ENCODE measurements around the gene SCN1A. TPM values are rescaled to one million over a fixed set of nuclear protein-coding genes. Genes with fewer than 3 reads are reported as not detected.

SCN1A gene
- total RNA-seq, 1 donor from 2014 or later: 1.9 TPM

DNA sequence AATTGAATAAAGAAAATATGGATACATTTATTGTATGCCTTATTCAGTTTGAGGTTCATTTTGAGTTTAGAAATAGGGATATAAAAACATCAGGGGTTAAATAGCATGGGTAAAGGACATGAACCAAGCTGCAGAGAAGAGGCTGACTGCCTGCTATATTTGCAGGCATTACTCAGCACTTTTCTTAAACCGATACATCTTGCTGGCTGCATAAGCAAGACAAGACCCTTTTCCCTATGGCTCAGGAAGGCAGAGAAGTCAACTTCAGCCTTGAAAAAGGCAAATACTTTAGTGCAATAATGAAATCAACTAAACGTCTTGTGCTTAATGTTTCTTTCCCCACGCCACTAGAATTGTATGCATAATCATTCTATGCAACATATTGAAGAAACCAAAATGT lies 36.4 kb downstream of the SCN1A start:
- no peak for DNase-seq (ENCODE audit: low spot score in 2 of 2, unreplicated experiment in 2 of 2)
- Mint-ChIP-seq H3K9me3 (no peaks in the 10 kb centered on the region), H3K4me3 (no peak overlapping the region), H3K36me3 (no peaks in the 10 kb centered on the region), H3K27me3 (ENCODE audit: low read depth) (no peaks in the 10 kb centered on the region), H3K4me1 (no peaks in the 10 kb centered on the region), H3K27ac (no peak overlapping the region)
- TF ChIP-seq, protein P1, sequence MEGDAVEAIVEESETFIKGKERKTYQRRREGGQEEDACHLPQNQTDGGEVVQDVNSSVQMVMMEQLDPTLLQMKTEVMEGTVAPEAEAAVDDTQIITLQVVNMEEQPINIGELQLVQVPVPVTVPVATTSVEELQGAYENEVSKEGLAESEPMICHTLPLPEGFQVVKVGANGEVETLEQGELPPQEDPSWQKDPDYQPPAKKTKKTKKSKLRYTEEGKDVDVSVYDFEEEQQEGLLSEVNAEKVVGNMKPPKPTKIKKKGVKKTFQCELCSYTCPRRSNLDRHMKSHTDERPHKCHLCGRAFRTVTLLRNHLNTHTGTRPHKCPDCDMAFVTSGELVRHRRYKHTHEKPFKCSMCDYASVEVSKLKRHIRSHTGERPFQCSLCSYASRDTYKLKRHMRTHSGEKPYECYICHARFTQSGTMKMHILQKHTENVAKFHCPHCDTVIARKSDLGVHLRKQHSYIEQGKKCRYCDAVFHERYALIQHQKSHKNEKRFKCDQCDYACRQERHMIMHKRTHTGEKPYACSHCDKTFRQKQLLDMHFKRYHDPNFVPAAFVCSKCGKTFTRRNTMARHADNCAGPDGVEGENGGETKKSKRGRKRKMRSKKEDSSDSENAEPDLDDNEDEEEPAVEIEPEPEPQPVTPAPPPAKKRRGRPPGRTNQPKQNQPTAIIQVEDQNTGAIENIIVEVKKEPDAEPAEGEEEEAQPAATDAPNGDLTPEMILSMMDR (IDR thresholded peaks at IDR 0.05; ENCODE audit: unreplicated experiment): no peak

DNA sequence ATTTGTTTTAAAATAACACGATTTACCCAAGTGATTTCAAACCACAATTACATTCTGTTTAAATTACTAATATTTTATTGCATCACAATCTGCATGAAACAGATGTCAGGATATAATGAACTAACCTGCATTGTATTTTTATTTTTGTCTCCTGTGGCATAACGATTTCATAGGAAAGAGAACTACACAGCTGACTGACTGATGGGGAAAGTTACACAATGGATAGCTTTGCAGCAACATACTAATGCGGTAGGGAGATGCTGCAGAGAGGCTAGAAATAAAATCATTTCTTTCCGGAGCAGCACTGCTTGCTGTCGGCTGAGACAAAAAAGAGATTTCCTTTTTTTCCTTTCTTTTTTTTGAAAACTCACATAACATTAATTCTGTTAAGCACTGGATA lies 36.9 kb downstream of the SCN1A start:
- DNase-seq (ENCODE audit: low spot score in 2 of 2, unreplicated experiment in 2 of 2): no peak
- no peaks in the 10 kb centered on the region for H3K36me3 Mint-ChIP-seq
- TF ChIP-seq, protein P1 (IDR thresholded peaks at IDR 0.05; ENCODE audit: unreplicated experiment): no peak
- H3K4me1 Mint-ChIP-seq: no peaks in the 10 kb centered on the region
- H3K4me3 Mint-ChIP-seq: no peak overlapping the region
- H3K9me3 Mint-ChIP-seq: no peaks in the 10 kb centered on the region
- no peaks in the 10 kb centered on the region for H3K27me3 Mint-ChIP-seq (ENCODE audit: low read depth)
- H3K27ac Mint-ChIP-seq: no peak overlapping the region

DNA sequence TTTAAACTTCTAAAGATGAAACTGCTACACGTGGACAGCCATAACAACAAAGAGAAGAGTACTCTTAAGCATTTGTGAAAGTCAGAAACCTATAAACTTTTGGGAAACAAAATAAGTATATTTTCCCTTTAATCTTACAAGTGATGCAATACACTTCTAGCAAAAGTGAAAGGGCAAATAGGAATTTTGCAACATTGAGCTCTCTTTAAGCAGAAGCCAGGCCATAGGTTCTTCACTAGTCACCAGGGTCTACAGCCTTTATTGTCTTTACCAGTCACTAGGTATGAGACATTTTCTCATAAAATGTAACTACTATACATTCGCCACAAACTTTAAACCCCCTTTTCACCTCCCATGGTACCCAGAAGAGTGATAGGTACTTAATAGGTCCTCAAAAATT lies 37.5 kb downstream of the SCN1A start:
- Mint-ChIP-seq H3K27me3 (ENCODE audit: low read depth) (no peaks in the 10 kb centered on the region), H3K36me3 (no peaks in the 10 kb centered on the region), H3K27ac (no peak overlapping the region), H3K9me3 (no peaks in the 10 kb centered on the region), H3K4me1 (no peaks in the 10 kb centered on the region), H3K4me3 (no peak overlapping the region)
- DNase-seq (ENCODE audit: low spot score in 2 of 2, unreplicated experiment in 2 of 2): no peak
- TF ChIP-seq, protein P1 (IDR thresholded peaks at IDR 0.05; ENCODE audit: unreplicated experiment): no peak

DNA sequence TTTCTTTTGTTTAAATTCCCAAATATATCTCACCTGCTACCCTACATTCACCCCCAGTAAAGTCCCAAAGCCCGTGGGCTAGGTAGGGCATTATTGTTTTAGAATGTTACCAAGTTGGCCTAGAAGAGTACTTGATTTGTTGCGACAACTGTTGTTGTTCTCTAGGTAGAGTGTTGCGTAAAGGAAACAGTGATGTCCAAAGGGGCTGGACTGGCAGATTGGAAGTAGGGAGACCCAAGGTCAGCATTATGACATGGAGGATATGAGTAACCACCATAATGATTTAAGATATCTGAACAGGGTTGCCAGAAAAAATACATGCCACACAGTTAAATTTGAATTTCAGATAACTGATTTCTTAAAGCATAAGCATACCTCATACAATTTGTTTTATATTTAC lies 39.2 kb downstream of the SCN1A start:
- Mint-ChIP-seq H3K4me1 (no peaks in the 10 kb centered on the region), H3K27me3 (ENCODE audit: low read depth) (no peaks in the 10 kb centered on the region), H3K4me3 (no peak overlapping the region), H3K36me3 (no peaks in the 10 kb centered on the region), H3K27ac (no peak overlapping the region), H3K9me3 (no peaks in the 10 kb centered on the region)
- DNase-seq (ENCODE audit: low spot score in 2 of 2, unreplicated experiment in 2 of 2): no peak
- TF ChIP-seq, protein P1 (IDR thresholded peaks at IDR 0.05; ENCODE audit: unreplicated experiment): no peak

DNA sequence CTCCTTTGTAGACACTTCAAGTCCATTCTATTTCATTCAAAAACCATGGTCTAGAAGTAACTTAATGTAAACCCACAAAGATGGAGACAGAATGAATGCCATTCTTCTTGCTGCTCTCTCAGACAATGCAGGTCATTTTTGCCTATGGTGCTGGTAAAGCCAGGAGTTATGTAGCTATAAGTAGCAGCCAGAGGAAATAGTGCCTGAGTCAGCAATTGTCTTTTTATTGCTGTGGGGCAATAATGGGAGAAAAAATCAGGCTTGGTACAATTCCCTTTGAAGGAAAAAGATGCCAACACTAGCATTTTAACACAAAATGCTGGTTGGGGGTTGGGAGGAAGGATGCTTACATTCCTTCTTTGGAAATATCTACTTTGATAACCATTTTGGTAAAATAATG lies 43.5 kb downstream of the SCN1A start:
- no peaks in the 10 kb centered on the region for H3K9me3 Mint-ChIP-seq
- H3K36me3 Mint-ChIP-seq: no peaks in the 10 kb centered on the region
- H3K27ac Mint-ChIP-seq: no peak overlapping the region
- H3K27me3 Mint-ChIP-seq (ENCODE audit: low read depth): no peaks in the 10 kb centered on the region
- TF ChIP-seq, protein P1 (IDR thresholded peaks at IDR 0.05; ENCODE audit: unreplicated experiment): no peak
- H3K4me3 Mint-ChIP-seq: no peak overlapping the region
- H3K4me1 Mint-ChIP-seq: peaks cover 19% of the 10 kb centered on the region
- DNase-seq (ENCODE audit: low spot score in 2 of 2, unreplicated experiment in 2 of 2): no peak

DNA sequence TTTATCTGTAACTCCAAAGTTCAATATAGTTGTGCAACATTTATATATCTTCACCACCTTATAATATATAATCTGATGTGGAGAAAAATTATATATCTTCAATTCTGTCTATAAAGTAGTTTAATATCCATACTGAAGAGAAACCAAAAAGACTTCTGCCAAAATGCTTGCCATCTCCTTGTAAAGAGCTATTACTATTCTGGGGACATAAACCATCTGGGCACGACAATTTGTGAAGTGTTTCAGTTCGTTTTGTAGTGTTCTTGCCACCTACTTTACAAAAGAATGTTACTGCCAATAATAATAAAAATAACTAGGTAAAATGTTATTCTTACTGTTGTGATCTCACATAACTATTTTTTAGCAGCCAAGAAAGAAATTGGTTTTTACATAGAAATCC lies 45.1 kb downstream of the SCN1A start:
- DNase-seq (ENCODE audit: low spot score in 2 of 2, unreplicated experiment in 2 of 2): no peak
- no peaks in the 10 kb centered on the region for H3K36me3 Mint-ChIP-seq
- peaks cover 1% of the 10 kb centered on the region for H3K9me3 Mint-ChIP-seq
- TF ChIP-seq, protein P1 (IDR thresholded peaks at IDR 0.05; ENCODE audit: unreplicated experiment): no peak
- no peak overlapping the region for H3K4me3 Mint-ChIP-seq
- no peak overlapping the region for H3K27ac Mint-ChIP-seq
- no peaks in the 10 kb centered on the region for H3K27me3 Mint-ChIP-seq (ENCODE audit: low read depth)
- H3K4me1 Mint-ChIP-seq: peaks cover 23% of the 10 kb centered on the region

Data from mesothelial cell of epicardium (in vitro differentiated cells).